Measurements from ENCODE around the gene AP3S1.
"Not testable (repeated sequence)": the region's sequence is repeated elsewhere in the genome, so short reads cannot be mapped to it uniquely, and the experiment has no call there.

AP3S1 gene

GRCh38 chr5:115801984-115802383, 39.8 kb upstream of the AP3S1 start:
- no peak for TF ChIP-seq CTBP1 (IDR thresholded peaks at IDR 0.05; ENCODE audit: borderline replicate concordance)
- TF ChIP-seq BHLHE40 (IDR thresholded peaks at IDR 0.05; ENCODE audit: borderline replicate concordance) = no peak
- TF ChIP-seq SP1 (IDR thresholded peaks at IDR 0.05) = no peak
- TF ChIP-seq LEF1 (IDR thresholded peaks at IDR 0.05; ENCODE audit: borderline replicate concordance) = no peak
- TF ChIP-seq FOXM1 (IDR thresholded peaks at IDR 0.05; ENCODE audit: borderline replicate concordance) = no peak
- no peak for TF ChIP-seq NFRKB (IDR thresholded peaks at IDR 0.05)
- TF ChIP-seq SUZ12 (IDR thresholded peaks at IDR 0.05) = no peak
- TF ChIP-seq ELF4 (IDR thresholded peaks at IDR 0.05) = no peak
- TF ChIP-seq ARNT (IDR thresholded peaks at IDR 0.05) = no peak
- TF ChIP-seq HDGF (IDR thresholded peaks at IDR 0.05; ENCODE audit: borderline replicate concordance) = no peak
- TF ChIP-seq, protein P1, sequence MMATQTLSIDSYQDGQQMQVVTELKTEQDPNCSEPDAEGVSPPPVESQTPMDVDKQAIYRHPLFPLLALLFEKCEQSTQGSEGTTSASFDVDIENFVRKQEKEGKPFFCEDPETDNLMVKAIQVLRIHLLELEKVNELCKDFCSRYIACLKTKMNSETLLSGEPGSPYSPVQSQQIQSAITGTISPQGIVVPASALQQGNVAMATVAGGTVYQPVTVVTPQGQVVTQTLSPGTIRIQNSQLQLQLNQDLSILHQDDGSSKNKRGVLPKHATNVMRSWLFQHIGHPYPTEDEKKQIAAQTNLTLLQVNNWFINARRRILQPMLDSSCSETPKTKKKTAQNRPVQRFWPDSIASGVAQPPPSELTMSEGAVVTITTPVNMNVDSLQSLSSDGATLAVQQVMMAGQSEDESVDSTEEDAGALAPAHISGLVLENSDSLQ (IDR thresholded peaks at IDR 0.05) = no peak
- POLR2A ChIA-PET = no interaction called here
- CTCF ChIA-PET = no interaction called here
- no peak for DNase-seq (ENCODE audit: extremely low spot score)

- no peak for DNase-seq (ENCODE audit: extremely low spot score)
- POLR2A ChIA-PET = no interaction called here
- no peak for TF ChIP-seq FOXK2 (IDR thresholded peaks at IDR 0.05)
- TF ChIP-seq FOXA1 (IDR thresholded peaks at IDR 0.05) = no peak
- TF ChIP-seq BHLHE40 (IDR thresholded peaks at IDR 0.05; ENCODE audit: borderline replicate concordance) = no peak
- TF ChIP-seq NFRKB (IDR thresholded peaks at IDR 0.05) = no peak
- no peak for TF ChIP-seq HDGF (IDR thresholded peaks at IDR 0.05; ENCODE audit: borderline replicate concordance)
- no peak for TF ChIP-seq ELF4 (IDR thresholded peaks at IDR 0.05)
- no peak for TF ChIP-seq ZNF384 (IDR thresholded peaks at IDR 0.05)
- TF ChIP-seq SUZ12 (IDR thresholded peaks at IDR 0.05) = no peak
- TF ChIP-seq LEF1 (IDR thresholded peaks at IDR 0.05; ENCODE audit: borderline replicate concordance) = no peak
- no peak for TF ChIP-seq TARDBP (IDR thresholded peaks at IDR 0.05)
- TF ChIP-seq ARNT (IDR thresholded peaks at IDR 0.05) = no peak
- TF ChIP-seq L3MBTL2 (conservative IDR thresholded peaks at IDR 0.05) = no peak
- TF ChIP-seq CTBP1 (IDR thresholded peaks at IDR 0.05; ENCODE audit: borderline replicate concordance) = no peak
- TF ChIP-seq, protein P1 (IDR thresholded peaks at IDR 0.05) = no peak
- TF ChIP-seq SP1 (IDR thresholded peaks at IDR 0.05) = no peak
- no peak for TF ChIP-seq FOXM1 (IDR thresholded peaks at IDR 0.05; ENCODE audit: borderline replicate concordance)
- CTCF ChIA-PET = no interaction called here
Observed at GRCh38 chr5:115806986-115807653, 34.6 kb upstream of the AP3S1 start.

DNA sequence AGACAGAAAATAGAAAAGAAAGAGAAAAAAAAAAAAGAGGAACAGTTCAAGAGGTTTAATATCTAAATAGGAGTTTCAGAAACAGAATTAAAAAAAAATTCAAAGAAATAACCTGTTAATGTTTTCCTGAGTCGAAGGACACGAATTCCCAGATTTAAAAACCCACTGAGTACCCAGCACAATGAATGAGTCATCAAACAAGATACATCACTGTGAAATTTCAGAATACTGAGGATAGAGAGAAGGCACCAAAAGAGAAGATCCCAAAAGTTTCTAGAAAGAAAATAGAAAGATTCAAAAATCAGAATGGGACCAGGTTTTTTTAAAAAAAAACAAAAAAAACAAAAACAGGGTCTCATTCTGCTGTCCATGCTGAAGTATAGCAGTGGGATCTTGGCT, 34.1 kb upstream of the AP3S1 start:
- POLR2A ChIA-PET = no interaction called here
- CTCF ChIA-PET = interaction anchor here (0.7 kb wide), 1 partner anchor 11 kb away, joined by 3 read pairs; no protein-coding TSS in a partner anchor
- TF ChIP-seq, protein P1 (IDR thresholded peaks at IDR 0.05) = no peak
- TF ChIP-seq ZNF384 (IDR thresholded peaks at IDR 0.05) (no peak), ELF4 (IDR thresholded peaks at IDR 0.05) (no peak), HDGF (IDR thresholded peaks at IDR 0.05; ENCODE audit: borderline replicate concordance) (no peak), FOXM1 (IDR thresholded peaks at IDR 0.05; ENCODE audit: borderline replicate concordance) (no peak), NFRKB (IDR thresholded peaks at IDR 0.05) (no peak), L3MBTL2 (conservative IDR thresholded peaks at IDR 0.05) (no peak), TARDBP (IDR thresholded peaks at IDR 0.05) (no peak), ARNT (IDR thresholded peaks at IDR 0.05) (no peak), LEF1 (IDR thresholded peaks at IDR 0.05; ENCODE audit: borderline replicate concordance) (no peak), FOXA1 (IDR thresholded peaks at IDR 0.05) (no peak), CTBP1 (IDR thresholded peaks at IDR 0.05; ENCODE audit: borderline replicate concordance) (no peak), SUZ12 (IDR thresholded peaks at IDR 0.05) (no peak), SP1 (IDR thresholded peaks at IDR 0.05) (no peak), FOXK2 (IDR thresholded peaks at IDR 0.05) (no peak), BHLHE40 (IDR thresholded peaks at IDR 0.05; ENCODE audit: borderline replicate concordance) (no peak)
- no peak for DNase-seq (ENCODE audit: extremely low spot score)

DNA sequence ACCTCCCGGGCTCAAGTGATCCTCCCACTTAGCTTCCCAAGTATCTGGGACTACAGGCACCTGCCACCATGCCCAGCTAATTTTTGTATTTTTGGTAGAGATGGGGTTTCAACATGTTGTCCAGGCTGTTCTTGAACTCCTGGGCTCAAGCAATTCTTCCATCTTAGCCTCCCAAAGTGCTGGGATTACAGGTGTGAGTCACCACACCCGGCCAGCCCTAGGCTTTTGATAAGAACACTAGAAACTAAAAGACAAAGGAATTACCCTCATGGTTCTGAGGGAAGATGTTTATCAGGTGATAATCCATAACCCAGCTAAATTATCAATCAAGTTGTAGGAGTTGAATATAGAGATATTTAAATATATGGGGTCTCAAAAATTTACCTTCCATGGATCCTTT, 33.7 kb upstream of the AP3S1 start:
- CTCF ChIA-PET = interaction anchor here (0.7 kb wide), 1 partner anchor 11 kb away, joined by 3 read pairs; no protein-coding TSS in a partner anchor
- POLR2A ChIA-PET; DNase-seq (ENCODE audit: extremely low spot score): not testable (repeated sequence)

DNA sequence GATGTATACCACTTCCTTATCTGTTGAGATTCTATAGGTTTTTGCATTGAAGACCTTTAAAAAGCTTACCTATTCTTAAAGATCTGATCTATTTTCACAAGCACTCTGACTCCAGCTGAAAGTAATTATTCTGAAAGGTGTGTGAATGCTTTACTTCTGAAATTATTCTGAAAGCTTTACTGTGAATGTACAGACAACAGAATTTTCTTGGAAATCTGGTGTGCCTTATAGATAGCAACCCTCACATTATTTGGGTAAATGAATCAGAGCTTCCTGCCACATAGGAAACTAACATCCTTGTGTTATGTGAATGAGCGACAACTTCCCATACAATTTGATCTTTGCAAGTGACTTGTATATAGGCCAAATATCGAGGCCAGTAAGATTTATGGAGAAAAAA, 31.8 kb upstream of the AP3S1 start:
- CTCF ChIA-PET = no interaction called here
- no peak for DNase-seq (ENCODE audit: extremely low spot score)
- POLR2A ChIA-PET = interaction anchor here (1.3 kb wide), 1 partner anchor 266 kb away, joined by 3 read pairs; no protein-coding TSS in a partner anchor
- TF ChIP-seq HDGF (IDR thresholded peaks at IDR 0.05; ENCODE audit: borderline replicate concordance) (no peak), BHLHE40 (IDR thresholded peaks at IDR 0.05; ENCODE audit: borderline replicate concordance) (no peak), NFRKB (IDR thresholded peaks at IDR 0.05) (no peak), FOXK2 (IDR thresholded peaks at IDR 0.05) (no peak), TARDBP (IDR thresholded peaks at IDR 0.05) (no peak), SP1 (IDR thresholded peaks at IDR 0.05) (no peak)
- TF ChIP-seq, protein P1 (IDR thresholded peaks at IDR 0.05) = no peak

GRCh38 chr5:115810761-115811160, 31.0 kb upstream of the AP3S1 start:
- TF ChIP-seq, protein P1 (IDR thresholded peaks at IDR 0.05) = no peak
- TF ChIP-seq SUZ12 (IDR thresholded peaks at IDR 0.05) = no peak
- TF ChIP-seq ZNF384 (IDR thresholded peaks at IDR 0.05) = no peak
- no peak for TF ChIP-seq CTBP1 (IDR thresholded peaks at IDR 0.05; ENCODE audit: borderline replicate concordance)
- no peak for TF ChIP-seq SP1 (IDR thresholded peaks at IDR 0.05)
- no peak for TF ChIP-seq LEF1 (IDR thresholded peaks at IDR 0.05; ENCODE audit: borderline replicate concordance)
- no peak for TF ChIP-seq L3MBTL2 (conservative IDR thresholded peaks at IDR 0.05)
- no peak for TF ChIP-seq FOXA1 (IDR thresholded peaks at IDR 0.05)
- no peak for TF ChIP-seq HDGF (IDR thresholded peaks at IDR 0.05; ENCODE audit: borderline replicate concordance)
- no peak for TF ChIP-seq NFRKB (IDR thresholded peaks at IDR 0.05)
- TF ChIP-seq FOXK2 (IDR thresholded peaks at IDR 0.05) = no peak
- no peak for TF ChIP-seq BHLHE40 (IDR thresholded peaks at IDR 0.05; ENCODE audit: borderline replicate concordance)
- no peak for TF ChIP-seq FOXM1 (IDR thresholded peaks at IDR 0.05; ENCODE audit: borderline replicate concordance)
- no peak for TF ChIP-seq TARDBP (IDR thresholded peaks at IDR 0.05)
- TF ChIP-seq ARNT (IDR thresholded peaks at IDR 0.05) = no peak
- no peak for TF ChIP-seq ELF4 (IDR thresholded peaks at IDR 0.05)
- no peak for DNase-seq (ENCODE audit: extremely low spot score)
- ChIA-PET POLR2A (no interaction called here), CTCF (interaction anchor here (0.6 kb wide), 1 partner anchor 243 kb away, joined by 4 read pairs; no protein-coding TSS in a partner anchor)
